NCI-H146 treated with DMSO at 0.1 percent for 48 hours (cell line): ENCODE measurements around the gene SERINC5.
"Not testable (repeated sequence)": the region's sequence is repeated elsewhere in the genome, so short reads cannot be mapped to it uniquely, and the experiment has no call there.

Source experiments
- DNase-seq: peaks from one replicate; lab custom pipeline; 2025; ENCODE audit not compliant: unreplicated experiment; lab: John Stamatoyannopoulos, UW

The SERINC5 gene

GRCh38 chr5:80204808-80205614 lies 50.8 kb downstream of the SERINC5 start:
- DNase-seq: peak; percentile 57

GRCh38 chr5:80201763-80202162 lies 54.1 kb downstream of the SERINC5 start:
- DNase-seq: not testable (repeated sequence)

- no peak for DNase-seq
Measured at GRCh38 chr5:80198920-80199319, 56.9 kb downstream of the SERINC5 start.

GRCh38 chr5:80198399-80198798 lies 57.4 kb downstream of the SERINC5 start:
- DNase-seq: no peak

- no peak for DNase-seq
Measured at GRCh38 chr5:80195837-80196400, 59.9 kb downstream of the SERINC5 start.

- no peak for DNase-seq
Measured at GRCh38 chr5:80194468-80194867, 61.4 kb downstream of the SERINC5 start.

- peak; percentile 88 for DNase-seq
Measured at GRCh38 chr5:80193401-80193800, 62.4 kb downstream of the SERINC5 start.

DNA sequence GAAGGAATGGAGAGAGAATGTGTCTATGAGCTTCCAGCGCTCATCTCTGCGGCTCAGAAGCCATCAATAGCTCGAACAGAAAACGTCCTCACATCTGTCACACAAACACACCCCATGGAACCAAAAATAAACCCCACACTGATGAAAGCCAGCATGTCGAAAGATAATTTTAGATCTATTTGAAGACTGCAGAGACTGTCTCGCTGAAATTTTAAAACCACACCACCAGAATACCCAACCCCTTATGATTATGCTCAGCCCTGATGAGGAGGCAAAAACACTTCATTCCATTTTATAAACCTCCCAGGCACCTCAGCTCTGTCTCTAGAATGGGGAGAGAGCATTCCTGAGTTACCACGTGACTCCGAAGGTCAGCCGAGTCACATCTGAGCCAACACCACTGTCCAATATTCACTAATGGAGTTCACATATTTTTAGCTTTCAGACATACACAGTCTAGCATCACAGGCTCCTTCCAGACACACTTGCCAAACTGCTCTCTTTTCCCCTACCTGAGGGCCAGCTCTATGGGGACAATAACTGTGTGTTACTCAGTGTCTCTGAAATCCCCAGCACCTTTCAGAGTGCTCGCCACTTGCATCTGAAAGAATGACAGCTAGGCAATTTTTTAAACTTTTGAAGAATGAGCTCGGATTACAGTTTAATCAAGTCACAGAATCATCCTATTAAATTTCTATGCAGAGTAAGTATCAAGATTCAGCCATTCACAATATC lies 63.2 kb downstream of the SERINC5 start:
- no peak for DNase-seq

DNA sequence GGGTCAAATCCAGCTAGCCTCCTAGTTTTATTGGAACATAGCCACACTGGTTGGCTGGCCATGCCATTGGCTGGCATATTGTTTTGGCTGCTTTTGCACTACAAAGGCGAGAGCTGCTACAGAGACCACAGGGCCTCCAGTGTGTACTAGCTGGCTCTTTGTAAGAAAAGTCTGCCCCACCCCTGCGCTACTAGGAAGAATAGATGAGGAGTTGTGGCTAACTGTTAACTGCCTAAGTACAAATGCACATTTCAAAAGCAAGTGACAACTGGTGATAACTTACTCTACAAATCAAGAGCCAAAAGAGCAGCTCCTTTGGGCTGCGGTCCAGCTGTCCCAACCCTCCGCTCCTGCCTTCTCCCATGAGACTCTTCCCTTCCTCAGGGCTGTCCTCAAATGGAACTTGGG lies 63.9 kb downstream of the SERINC5 start:
- DNase-seq: no peak

DNA sequence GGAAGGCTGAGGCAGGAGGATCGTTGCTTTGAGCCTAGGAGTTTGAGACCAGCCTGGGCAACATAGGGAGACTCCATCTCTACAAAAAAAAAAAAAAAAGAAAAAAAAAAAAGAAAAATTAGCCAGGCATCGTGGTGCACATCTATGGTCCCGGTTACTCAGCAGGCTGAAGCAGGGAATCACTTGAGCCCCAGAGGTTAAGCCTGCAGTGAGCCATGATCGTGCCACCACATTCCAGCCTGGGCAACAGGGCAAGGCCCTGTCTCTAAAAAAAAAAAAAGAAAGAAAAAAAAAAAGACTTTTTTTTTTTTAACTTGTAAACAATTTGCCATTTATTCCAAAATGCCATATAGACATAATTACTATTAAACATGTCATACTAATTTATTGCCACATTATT lies 64.5 kb downstream of the SERINC5 start:
- no peak for DNase-seq

GRCh38 chr5:80190960-80191359 lies 64.9 kb downstream of the SERINC5 start:
- DNase-seq: no peak

- DNase-seq: no peak
Measured at GRCh38 chr5:80189701-80190100, 66.1 kb downstream of the SERINC5 start.

DNA sequence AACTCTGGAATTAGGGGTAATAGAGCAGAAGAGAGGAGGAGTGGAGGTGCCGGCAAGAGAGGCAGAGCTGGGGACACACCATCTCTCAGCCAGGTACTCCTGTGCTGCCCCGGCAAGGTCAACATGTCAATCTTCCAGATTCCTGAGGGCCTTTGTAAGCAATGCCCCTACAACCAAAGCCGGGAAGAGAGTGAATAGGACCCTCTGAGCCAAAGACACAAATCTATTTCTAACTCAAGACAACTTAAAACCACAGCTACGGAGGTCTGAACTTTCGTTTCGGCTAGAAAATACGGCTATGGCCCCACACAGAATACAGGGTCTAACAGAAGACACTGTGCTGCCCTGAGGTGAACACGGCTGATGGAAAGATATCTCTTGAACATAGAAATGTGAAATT lies 66.6 kb downstream of the SERINC5 start:
- DNase-seq: no peak

DNA sequence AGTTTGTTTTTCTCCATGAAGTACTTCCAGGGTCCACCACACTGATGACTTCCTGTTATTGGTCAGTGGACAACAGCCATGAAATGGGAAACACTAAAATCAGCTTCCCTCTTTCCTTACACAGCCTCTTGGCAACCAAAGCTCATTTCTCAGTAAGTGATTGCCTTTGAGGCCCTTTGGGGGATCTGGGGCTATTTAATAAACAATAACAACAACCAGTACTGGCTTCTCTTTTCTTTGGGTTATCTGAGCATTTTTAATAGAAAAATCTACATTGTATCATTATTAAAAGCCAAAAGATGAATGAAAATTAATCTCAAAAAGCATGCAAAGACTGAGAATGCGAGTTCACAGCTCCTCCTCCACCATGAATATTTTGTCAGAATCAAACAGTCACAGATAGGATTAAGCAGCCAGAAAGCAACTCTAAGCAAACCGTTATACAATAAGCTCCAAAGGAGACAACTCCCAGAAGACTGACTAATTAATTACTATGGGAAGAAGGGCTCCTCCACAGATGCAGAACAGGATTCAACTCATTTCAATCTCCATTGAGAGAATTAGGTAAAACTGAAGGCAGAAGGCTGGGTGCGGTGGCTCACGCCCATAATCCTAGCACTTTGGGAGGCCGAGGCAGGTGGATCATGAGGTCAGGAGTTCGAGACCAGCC lies 68.3 kb downstream of the SERINC5 start:
- DNase-seq: no peak

GRCh38 chr5:80185535-80185934 lies 70.3 kb downstream of the SERINC5 start:
- DNase-seq: not testable (repeated sequence)

DNA sequence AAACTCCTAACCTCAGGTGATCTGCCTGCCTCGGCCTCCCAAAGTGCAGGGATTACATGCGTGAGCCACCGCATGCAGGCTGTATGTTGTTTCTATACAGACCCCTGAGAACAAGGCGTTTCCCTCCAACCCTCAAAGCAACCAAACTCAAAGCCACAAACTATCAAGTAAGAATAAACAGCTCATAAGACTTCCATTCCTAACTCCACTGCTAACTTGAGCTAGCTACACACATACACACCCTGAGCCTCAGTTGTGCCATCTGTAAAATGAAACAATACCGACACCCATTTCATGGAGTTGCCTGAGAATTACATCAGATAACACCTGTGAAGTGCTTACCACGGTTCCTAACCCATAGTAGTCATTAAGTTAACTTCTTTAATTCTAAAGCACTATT lies 70.8 kb downstream of the SERINC5 start:
- no peak for DNase-seq

- peak; percentile 15 for DNase-seq
Measured at GRCh38 chr5:80184235-80185023, 71.4 kb downstream of the SERINC5 start.

DNA sequence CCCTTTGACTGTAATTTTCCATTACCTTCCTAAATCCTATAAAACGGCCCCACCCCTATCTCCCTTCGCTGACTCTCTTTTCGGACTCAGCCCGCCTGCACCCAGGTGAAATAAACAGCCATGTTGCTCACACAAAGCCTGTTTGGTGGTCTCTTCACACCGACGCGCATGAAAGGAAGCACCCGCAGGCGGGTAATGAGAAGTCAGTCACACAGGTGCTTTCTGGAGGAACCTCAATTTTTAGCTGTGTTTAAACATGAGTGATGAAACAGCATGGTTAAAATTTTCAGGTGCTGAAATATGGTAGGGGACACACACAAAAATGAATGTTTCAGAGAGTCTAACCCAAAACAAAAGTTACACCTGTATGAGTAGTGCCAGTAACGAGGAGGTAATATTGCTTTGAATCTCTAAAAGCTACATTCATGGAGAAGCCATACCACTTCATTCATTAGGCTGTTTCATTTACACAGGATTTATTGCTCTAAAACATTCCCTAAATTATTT lies 72.1 kb downstream of the SERINC5 start:
- DNase-seq: not testable (repeated sequence)

DNA sequence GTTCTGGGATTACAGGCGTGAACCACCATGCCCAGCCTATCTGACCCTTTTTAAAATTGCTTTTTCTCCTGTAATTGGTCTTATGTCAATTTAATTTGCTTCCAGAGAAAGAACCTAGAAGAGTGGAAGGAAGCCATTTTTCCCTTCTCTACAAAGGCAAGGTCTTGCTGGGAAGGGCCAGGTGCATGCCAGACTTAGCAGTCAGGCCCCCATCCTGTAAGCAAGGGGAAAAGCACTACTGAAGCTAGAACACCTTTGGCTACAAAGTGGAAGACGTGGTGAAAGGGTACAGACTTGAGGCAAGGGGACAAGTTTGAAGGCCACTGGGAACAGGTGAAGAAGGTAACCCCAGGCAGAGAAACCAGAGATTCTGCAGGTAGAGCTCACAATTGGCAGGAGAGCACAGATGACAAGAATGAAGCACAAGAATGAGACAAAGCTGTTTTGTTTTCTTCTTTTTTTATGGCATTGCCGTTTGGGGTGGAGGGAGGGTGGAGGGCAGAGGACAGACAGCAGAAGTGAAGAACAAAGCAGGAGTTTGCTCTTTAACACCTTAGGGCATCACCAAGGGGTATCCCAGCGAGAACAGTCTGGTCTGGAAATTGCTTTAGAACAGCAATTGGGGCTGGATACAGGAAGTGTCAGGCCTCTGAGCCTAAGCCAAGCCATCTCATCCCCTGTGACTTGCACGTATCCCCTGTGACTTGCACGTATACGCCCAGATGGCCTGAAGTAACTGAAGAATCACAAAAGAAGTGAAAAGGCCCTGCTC lies 72.9 kb downstream of the SERINC5 start:
- no peak for DNase-seq
